ENCODE results near the gene VWA8. TPM values are rescaled to one million over a fixed set of nuclear protein-coding genes. Genes with fewer than 3 reads are reported as not detected.

The VWA8 gene
- total and polyA plus RNA-seq, 7 experiments from 2014 or later: 4.8 to 26.3 (median 21.6) TPM

DNA sequence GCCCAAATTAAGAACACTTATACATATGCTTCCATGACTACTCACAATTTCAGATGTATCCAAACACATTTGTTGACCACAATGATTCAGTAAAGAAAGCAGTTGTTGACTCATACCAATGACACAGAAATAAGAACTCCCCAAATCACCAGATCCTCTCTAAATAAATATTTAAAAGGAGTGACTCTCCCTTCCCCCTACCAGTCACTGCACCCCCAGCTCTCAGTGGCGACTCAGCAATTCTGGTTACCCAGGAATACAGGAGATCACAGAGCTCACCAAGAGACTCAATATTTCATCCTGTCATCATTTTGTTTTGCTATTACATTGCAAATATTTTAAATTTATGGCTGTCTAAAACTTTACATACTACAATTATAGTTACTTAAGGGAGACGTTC lies 372.0 kb downstream of the VWA8 start:
- H3K27ac ChIP-seq (ENCODE audit: low read depth, low read length): no peak overlapping the region
- Mint-ChIP-seq H3K27me3 (no peaks in the 10 kb centered on the region), H3K36me3 (peaks cover 4 to 50% (median 32%) of the 10 kb centered on the region in 5 donors), H3K4me3 (no peak overlapping the region), H3K27ac (no peak overlapping the region), H3K9me3 (no peaks in the 10 kb centered on the region), H3K4me1 (peaks cover 0 to 10% (median 4%) of the 10 kb centered on the region in 7 donors)
- intact Hi-C loops (cut with micrococcal nuclease): no loop called here
- no peaks in the 10 kb centered on the region for H3K27me3 ChIP-seq (ENCODE audit: control insufficient read depth in 2 of 2, insufficient read depth in 2 of 2, low read length in 2 of 2)
- CTCF ChIA-PET: interaction anchor here (1.2 to 2.9 kb wide), 4 partner anchors 123 to 180 kb away, joined by 4 to 10 read pairs (median 8); partner anchors contain the start of gene RGCC
- POLR2A ChIA-PET: interaction anchor here (0.6 to 0.9 kb wide), 2 partner anchors 79 to 129 kb away, joined by 3 read pairs; no protein-coding TSS in a partner anchor
- no peak overlapping the region for H3K4me3 ChIP-seq (ENCODE audit: low read length)
- no peaks in the 10 kb centered on the region for H3K9me3 ChIP-seq (ENCODE audit: control insufficient read depth in 2 of 3, low read length in 3 of 3)
- H3K4me1 ChIP-seq (ENCODE audit: control insufficient read depth in 2 of 2, insufficient read depth in 2 of 2, low read length in 2 of 2): peaks cover 0 to 6% of the 10 kb centered on the region in 2 donors
- peak in 1 of 9 donors; percentile 32 for DNase-seq
- ATAC-seq: peak; percentile 82
- H3K36me3 ChIP-seq (ENCODE audit: control insufficient read depth in 2 of 3, insufficient read depth in 3 of 3, low read length in 3 of 3): peaks cover 0 to 5% (median 0%) of the 10 kb centered on the region in 3 experiments

GRCh38 chr13:41588448-41588847 lies 372.5 kb downstream of the VWA8 start:
- intact Hi-C loops (cut with micrococcal nuclease): no loop called here
- Histone ChIP-seq H3K36me3 (ENCODE audit: control insufficient read depth in 2 of 3, insufficient read depth in 3 of 3, low read length in 3 of 3) (peaks cover 0 to 5% (median 0%) of the 10 kb centered on the region in 3 experiments), H3K4me3 (ENCODE audit: low read length) (no peak overlapping the region), H3K4me1 (ENCODE audit: control insufficient read depth in 2 of 2, insufficient read depth in 2 of 2, low read length in 2 of 2) (peaks cover 0 to 6% of the 10 kb centered on the region in 2 donors), H3K27ac (ENCODE audit: low read depth, low read length) (no peak overlapping the region), H3K9me3 (ENCODE audit: control insufficient read depth in 2 of 3, low read length in 3 of 3) (no peaks in the 10 kb centered on the region), H3K27me3 (ENCODE audit: control insufficient read depth in 2 of 2, insufficient read depth in 2 of 2, low read length in 2 of 2) (no peaks in the 10 kb centered on the region)
- DNase-seq (no peak), ATAC-seq (no peak)
- no peaks in the 10 kb centered on the region for H3K27me3 Mint-ChIP-seq
- H3K9me3 Mint-ChIP-seq: no peaks in the 10 kb centered on the region
- H3K27ac Mint-ChIP-seq: peak overlapping the region in 2 of 9 donors; percentile 51 to 59
- no peak overlapping the region for H3K4me3 Mint-ChIP-seq
- CTCF ChIA-PET: interaction anchor here (0.7 to 2.9 kb wide), 5 partner anchors 123 to 1903 kb away, joined by 4 to 10 read pairs (median 6); partner anchors contain the start of gene RGCC
- POLR2A ChIA-PET: interaction anchor here (1.1 kb wide), 1 partner anchor 125 kb away, joined by 4 read pairs; no protein-coding TSS in a partner anchor
- peaks cover 1 to 49% (median 31%) of the 10 kb centered on the region in 5 donors for H3K36me3 Mint-ChIP-seq
- H3K4me1 Mint-ChIP-seq: peaks cover 0 to 13% (median 4%) of the 10 kb centered on the region in 7 donors

GRCh38 chr13:41587490-41587889 lies 373.4 kb downstream of the VWA8 start:
- Histone ChIP-seq H3K9me3 (ENCODE audit: control insufficient read depth in 2 of 3, low read length in 3 of 3) (no peaks in the 10 kb centered on the region), H3K4me3 (ENCODE audit: low read length) (no peak overlapping the region), H3K4me1 (ENCODE audit: control insufficient read depth in 2 of 2, insufficient read depth in 2 of 2, low read length in 2 of 2) (peaks cover 0 to 6% of the 10 kb centered on the region in 2 donors), H3K36me3 (ENCODE audit: control insufficient read depth in 2 of 3, insufficient read depth in 3 of 3, low read length in 3 of 3) (peaks cover 0 to 5% (median 0%) of the 10 kb centered on the region in 3 experiments), H3K27ac (ENCODE audit: low read depth, low read length) (no peak overlapping the region), H3K27me3 (ENCODE audit: control insufficient read depth in 2 of 2, insufficient read depth in 2 of 2, low read length in 2 of 2) (no peaks in the 10 kb centered on the region)
- ATAC-seq: peak; percentile 66
- H3K27me3 Mint-ChIP-seq: no peaks in the 10 kb centered on the region
- no peak overlapping the region for H3K4me3 Mint-ChIP-seq
- H3K9me3 Mint-ChIP-seq: no peaks in the 10 kb centered on the region
- peak overlapping the region in 2 of 9 donors; percentile 47 to 59 for H3K27ac Mint-ChIP-seq
- ChIA-PET POLR2A (interaction anchor here (1.1 to 1.7 kb wide), 2 partner anchors 124 to 128 kb away, joined by 4 to 12 read pairs; no protein-coding TSS in a partner anchor), CTCF (interaction anchor here (0.5 to 3.3 kb wide), 9 partner anchors 65 to 241 kb away, joined by 3 to 31 read pairs (median 5); partner anchors contain the start of gene RGCC)
- peaks cover 5 to 53% (median 27%) of the 10 kb centered on the region in 5 donors for H3K36me3 Mint-ChIP-seq
- peak in 8 of 9 donors; percentile 15 to 59 (median 48) for DNase-seq
- peaks cover 0 to 13% (median 4%) of the 10 kb centered on the region in 7 donors for H3K4me1 Mint-ChIP-seq
- intact Hi-C loops (cut with micrococcal nuclease): loop anchor here (1.0 to 2.0 kb wide), 7 partner anchors 85 to 234 kb away; no protein-coding TSS in a partner anchor

DNA sequence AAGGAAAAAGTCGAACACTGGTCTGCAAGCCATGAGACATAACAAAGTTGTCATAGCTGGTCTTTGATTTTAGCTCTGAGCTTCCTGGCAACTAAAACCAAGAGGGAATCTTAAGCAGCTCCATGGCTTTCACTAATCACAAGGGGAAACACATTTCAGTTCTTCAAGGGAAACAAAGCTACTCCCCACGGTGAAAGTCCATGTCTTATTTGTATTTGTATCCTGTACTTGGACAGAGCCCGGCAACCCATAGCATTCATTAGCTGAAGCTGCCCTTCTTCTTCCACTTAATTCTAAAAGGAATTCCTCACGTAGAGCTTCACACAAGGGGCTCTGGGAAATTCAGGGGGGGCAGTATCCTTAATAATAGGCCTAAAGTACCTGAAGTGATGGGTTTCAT lies 374.7 kb downstream of the VWA8 start:
- H3K27me3 Mint-ChIP-seq: no peaks in the 10 kb centered on the region
- H3K4me1 ChIP-seq (ENCODE audit: control insufficient read depth in 2 of 2, insufficient read depth in 2 of 2, low read length in 2 of 2): peaks cover 0 to 6% of the 10 kb centered on the region in 2 donors
- H3K4me3 ChIP-seq (ENCODE audit: low read length): no peak overlapping the region
- no peaks in the 10 kb centered on the region for H3K9me3 ChIP-seq (ENCODE audit: control insufficient read depth in 2 of 3, low read length in 3 of 3)
- peaks cover 5 to 57% (median 27%) of the 10 kb centered on the region in 5 donors for H3K36me3 Mint-ChIP-seq
- ATAC-seq (no peak), DNase-seq (no peak)
- no peak overlapping the region for H3K27ac Mint-ChIP-seq
- intact Hi-C loops (cut with micrococcal nuclease): loop anchor here (2.0 kb wide), 2 partner anchors 83 to 127 kb away; no protein-coding TSS in a partner anchor
- peaks cover 0 to 5% (median 0%) of the 10 kb centered on the region in 3 experiments for H3K36me3 ChIP-seq (ENCODE audit: control insufficient read depth in 2 of 3, insufficient read depth in 3 of 3, low read length in 3 of 3)
- ChIA-PET CTCF (interaction anchor here (0.6 to 3.3 kb wide), 6 partner anchors 67 to 200 kb away, joined by 3 to 31 read pairs (median 6); no protein-coding TSS in a partner anchor), POLR2A (no interaction called here)
- no peaks in the 10 kb centered on the region for H3K27me3 ChIP-seq (ENCODE audit: control insufficient read depth in 2 of 2, insufficient read depth in 2 of 2, low read length in 2 of 2)
- H3K27ac ChIP-seq (ENCODE audit: low read depth, low read length): no peak overlapping the region
- H3K9me3 Mint-ChIP-seq: no peaks in the 10 kb centered on the region
- H3K4me3 Mint-ChIP-seq: no peak overlapping the region
- H3K4me1 Mint-ChIP-seq: peaks cover 0 to 21% (median 9%) of the 10 kb centered on the region in 7 donors

DNA sequence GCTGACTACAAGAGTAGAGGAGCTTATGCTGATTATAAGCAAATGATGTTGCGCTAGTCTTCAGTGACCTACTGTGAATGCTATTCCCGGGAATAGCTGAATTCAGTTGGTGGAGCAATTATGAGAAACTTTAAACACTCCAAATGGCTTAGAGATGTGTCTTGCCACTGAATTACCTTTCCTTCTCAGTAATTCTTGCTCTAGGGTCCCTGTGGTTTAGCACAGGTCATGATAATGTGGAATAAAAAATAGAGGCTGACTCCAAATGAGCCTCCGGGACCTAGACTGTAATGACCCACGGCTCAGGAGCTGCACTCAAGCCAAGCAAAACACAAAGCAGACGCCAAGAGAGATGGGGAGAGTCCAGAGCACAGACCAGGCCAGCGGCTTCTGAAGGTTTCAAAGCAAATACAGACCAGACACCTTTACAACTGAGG lies 378.9 kb downstream of the VWA8 start:
- CTCF ChIA-PET: no interaction called here

GRCh38 chr13:41580345-41580744 lies 380.6 kb downstream of the VWA8 start:
- no peaks in the 10 kb centered on the region for H3K9me3 Mint-ChIP-seq
- CTCF ChIA-PET: no interaction called here
- H3K27ac Mint-ChIP-seq: no peak overlapping the region

More for the DNA sequence above, 378.9 kb downstream of the VWA8 start:
- DNase-seq (no peak), ATAC-seq (no peak)
- intact Hi-C loops (cut with micrococcal nuclease): no loop called here
- Mint-ChIP-seq H3K27me3 (no peaks in the 10 kb centered on the region), H3K36me3 (peaks cover 9 to 43% (median 21%) of the 10 kb centered on the region in 5 donors), H3K9me3 (no peaks in the 10 kb centered on the region), H3K4me3 (no peak overlapping the region), H3K27ac (peak overlapping the region in 3 of 9 donors; percentile 12 to 86 (median 43)), H3K4me1 (peaks cover 0 to 21% (median 9%) of the 10 kb centered on the region in 7 donors)
- Histone ChIP-seq H3K36me3 (ENCODE audit: control insufficient read depth in 2 of 3, insufficient read depth in 3 of 3, low read length in 3 of 3) (peaks cover 0 to 5% (median 0%) of the 10 kb centered on the region in 3 experiments), H3K27ac (ENCODE audit: low read depth, low read length) (no peak overlapping the region), H3K4me3 (ENCODE audit: low read length) (no peak overlapping the region), H3K9me3 (ENCODE audit: control insufficient read depth in 2 of 3, low read length in 3 of 3) (no peaks in the 10 kb centered on the region), H3K4me1 (ENCODE audit: control insufficient read depth in 2 of 2, insufficient read depth in 2 of 2, low read length in 2 of 2) (no peaks in the 10 kb centered on the region), H3K27me3 (ENCODE audit: control insufficient read depth in 2 of 2, insufficient read depth in 2 of 2, low read length in 2 of 2) (no peaks in the 10 kb centered on the region)
- POLR2A ChIA-PET: interaction anchor here (0.6 to 0.9 kb wide), 2 partner anchors 24 to 90 kb away, joined by 3 read pairs; no protein-coding TSS in a partner anchor

More at GRCh38 chr13:41580345-41580744, 380.6 kb downstream of the VWA8 start:
- Histone ChIP-seq H3K27me3 (ENCODE audit: control insufficient read depth in 2 of 2, insufficient read depth in 2 of 2, low read length in 2 of 2) (no peaks in the 10 kb centered on the region), H3K27ac (ENCODE audit: low read depth, low read length) (no peak overlapping the region), H3K4me1 (ENCODE audit: control insufficient read depth in 2 of 2, insufficient read depth in 2 of 2, low read length in 2 of 2) (no peaks in the 10 kb centered on the region), H3K36me3 (ENCODE audit: control insufficient read depth in 2 of 3, insufficient read depth in 3 of 3, low read length in 3 of 3) (peaks cover 0 to 7% (median 0%) of the 10 kb centered on the region in 3 experiments), H3K4me3 (ENCODE audit: low read length) (no peak overlapping the region), H3K9me3 (ENCODE audit: control insufficient read depth in 2 of 3, low read length in 3 of 3) (no peaks in the 10 kb centered on the region)
- DNase-seq (no peak), ATAC-seq (no peak)
- no peaks in the 10 kb centered on the region for H3K27me3 Mint-ChIP-seq
- H3K4me1 Mint-ChIP-seq: peaks cover 2 to 21% (median 13%) of the 10 kb centered on the region in 7 donors
- intact Hi-C loops (cut with micrococcal nuclease): no loop called here
- H3K36me3 Mint-ChIP-seq: peaks cover 9 to 47% (median 22%) of the 10 kb centered on the region in 5 donors
- POLR2A ChIA-PET: no interaction called here
- no peak overlapping the region for H3K4me3 Mint-ChIP-seq
